ENCODE data around the gene CERS6.
"Not testable (repeated sequence)": the region's sequence is repeated elsewhere in the genome, so short reads cannot be mapped to it uniquely, and the experiment has no call there.

The CERS6 gene

GRCh38 chr2:168791140-168791539 lies 335.1 kb downstream of the CERS6 start:
- in situ Hi-C loops (cut with MboI; ENCODE audit: low sequenced_read_pairs) = not testable (repeated sequence)

- in situ Hi-C loops (cut with MboI; ENCODE audit: low sequenced_read_pairs) = no loop called here
These were observed 337.5 kb downstream of the CERS6 start for GRCh38 chr2:168793596-168793995.

GRCh38 chr2:168794968-168795367 lies 338.9 kb downstream of the CERS6 start:
- in situ Hi-C loops (cut with MboI; ENCODE audit: low sequenced_read_pairs) = no loop called here

- in situ Hi-C loops (cut with MboI; ENCODE audit: low sequenced_read_pairs) = no loop called here
These were observed 340.1 kb downstream of the CERS6 start for GRCh38 chr2:168796090-168796577.

GRCh38 chr2:168796583-168797285 lies 340.7 kb downstream of the CERS6 start:
- in situ Hi-C loops (cut with MboI; ENCODE audit: low sequenced_read_pairs) = no loop called here

GRCh38 chr2:168797286-168797655 lies 341.2 kb downstream of the CERS6 start:
- in situ Hi-C loops (cut with MboI; ENCODE audit: low sequenced_read_pairs) = no loop called here

- in situ Hi-C loops (cut with MboI; ENCODE audit: low sequenced_read_pairs) = no loop called here
These were observed 342.2 kb downstream of the CERS6 start for GRCh38 chr2:168798076-168798887.

- in situ Hi-C loops (cut with MboI; ENCODE audit: low sequenced_read_pairs) = no loop called here
These were observed 342.9 kb downstream of the CERS6 start for GRCh38 chr2:168798888-168799410.

GRCh38 chr2:168801471-168801870 lies 345.4 kb downstream of the CERS6 start:
- in situ Hi-C loops (cut with MboI; ENCODE audit: low sequenced_read_pairs) = no loop called here

GRCh38 chr2:168801961-168802858 lies 346.1 kb downstream of the CERS6 start, which contains the start of gene NOSTRIN:
Gene NOSTRIN (plus strand): TSS chr2:168802637. CDS start chr2:168802647, 10 bp downstream.
- in situ Hi-C loops (cut with MboI; ENCODE audit: low sequenced_read_pairs) = no loop called here

GRCh38 chr2:168802859-168803725 lies 347.0 kb downstream of the CERS6 start:
- in situ Hi-C loops (cut with MboI; ENCODE audit: low sequenced_read_pairs) = no loop called here

GRCh38 chr2:168804214-168804613 lies 348.1 kb downstream of the CERS6 start:
- in situ Hi-C loops (cut with MboI; ENCODE audit: low sequenced_read_pairs) = no loop called here

GRCh38 chr2:168805615-168806014 lies 349.5 kb downstream of the CERS6 start:
- in situ Hi-C loops (cut with MboI; ENCODE audit: low sequenced_read_pairs) = no loop called here

GRCh38 chr2:168809537-168809936 lies 353.5 kb downstream of the CERS6 start:
- in situ Hi-C loops (cut with MboI; ENCODE audit: low sequenced_read_pairs) = no loop called here

GRCh38 chr2:168810235-168810634 lies 354.2 kb downstream of the CERS6 start:
- in situ Hi-C loops (cut with MboI; ENCODE audit: low sequenced_read_pairs) = no loop called here

GRCh38 chr2:168811696-168812095 lies 355.6 kb downstream of the CERS6 start:
- in situ Hi-C loops (cut with MboI; ENCODE audit: low sequenced_read_pairs) = no loop called here

- in situ Hi-C loops (cut with MboI; ENCODE audit: low sequenced_read_pairs) = no loop called here
These were observed 358.0 kb downstream of the CERS6 start for GRCh38 chr2:168814046-168814445.

GRCh38 chr2:168814939-168815907 lies 359.2 kb downstream of the CERS6 start:
- in situ Hi-C loops (cut with MboI; ENCODE audit: low sequenced_read_pairs) = no loop called here

- in situ Hi-C loops (cut with MboI; ENCODE audit: low sequenced_read_pairs) = no loop called here
These were observed 360.3 kb downstream of the CERS6 start for GRCh38 chr2:168816369-168816768.
